ENCODE measurements around the gene SLC12A8.

The SLC12A8 gene

DNA sequence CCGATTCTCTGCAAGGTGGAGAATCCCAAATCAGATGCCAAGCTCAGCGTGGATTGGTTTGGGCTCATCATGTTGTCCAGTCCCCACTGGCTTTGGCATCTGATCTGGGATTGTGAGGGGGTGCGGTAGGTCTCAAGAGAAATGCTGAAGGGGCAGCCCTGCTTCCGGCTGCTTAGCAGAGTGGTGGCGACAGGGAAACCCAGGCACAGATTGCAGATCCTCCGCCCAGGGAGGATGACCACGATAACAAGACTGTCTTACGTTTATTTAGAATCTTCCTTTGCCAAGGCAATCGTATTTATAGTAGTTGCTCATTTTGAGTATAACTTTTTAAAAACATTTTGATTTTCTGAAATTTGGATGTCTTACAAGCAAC is 61.1 kb downstream of the SLC12A8 start:
- no peak for DNase-seq

DNA sequence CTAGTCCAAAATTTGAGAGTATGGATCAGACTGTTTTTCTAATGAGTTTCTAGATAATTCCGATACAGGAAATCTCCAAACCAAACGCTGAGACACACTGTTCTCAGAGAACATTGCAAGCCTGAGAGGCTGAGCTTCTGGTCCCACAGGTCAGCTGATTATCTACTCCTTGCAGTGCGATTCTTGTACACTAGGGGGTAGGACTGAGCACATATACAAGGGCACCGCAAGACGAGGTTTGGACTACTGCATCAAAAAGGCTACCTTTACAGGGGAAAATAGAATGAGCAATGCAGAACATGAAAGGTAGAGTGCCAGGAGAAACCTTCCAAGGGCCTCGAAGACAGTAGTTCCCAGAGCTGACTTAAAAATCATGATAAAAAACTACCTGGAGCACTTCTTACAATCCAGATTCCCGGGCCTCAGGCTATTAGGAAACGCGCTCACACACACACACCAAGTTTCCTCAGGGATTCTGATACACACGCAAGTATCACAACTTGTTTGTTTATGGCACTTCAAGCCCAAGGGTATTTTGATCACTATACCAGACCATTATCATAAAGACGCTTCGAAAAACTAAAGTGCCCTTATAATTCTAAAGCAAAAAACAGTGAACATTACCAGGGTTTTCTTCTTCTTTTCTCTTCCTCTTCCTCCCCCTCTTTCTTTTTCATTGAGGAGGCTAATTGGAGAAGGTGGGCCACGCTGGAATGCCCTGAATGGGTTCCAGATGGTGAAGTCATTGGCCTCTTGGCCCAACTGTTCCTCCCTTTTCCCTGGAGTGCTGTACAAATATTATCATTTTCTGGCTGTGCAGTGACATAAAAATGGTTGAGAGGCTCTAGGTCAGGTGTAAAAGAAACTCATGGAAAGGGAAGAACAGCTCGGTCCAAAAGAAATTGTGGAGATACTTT is 61.8 kb downstream of the SLC12A8 start:
- no peak for DNase-seq

DNA sequence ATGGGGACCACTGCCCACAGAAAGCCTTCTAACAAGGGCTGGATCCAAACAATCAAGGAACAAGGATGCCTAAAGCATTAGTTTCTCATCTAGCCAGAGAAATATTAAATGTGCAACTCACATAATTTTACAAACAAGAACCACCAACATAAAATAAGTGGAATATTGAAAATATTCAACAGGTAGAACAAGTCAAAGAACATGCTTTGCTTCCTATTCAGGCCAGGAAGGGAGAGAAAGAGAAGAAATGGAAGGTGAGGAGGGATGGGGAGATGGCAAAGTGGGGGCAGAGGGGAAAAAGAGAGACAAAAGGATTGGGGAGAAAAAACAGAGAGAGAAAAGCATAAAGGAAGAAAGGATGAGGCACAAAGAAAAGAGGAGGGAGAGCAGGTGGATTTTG is 63.1 kb downstream of the SLC12A8 start:
- no peak for DNase-seq

DNA sequence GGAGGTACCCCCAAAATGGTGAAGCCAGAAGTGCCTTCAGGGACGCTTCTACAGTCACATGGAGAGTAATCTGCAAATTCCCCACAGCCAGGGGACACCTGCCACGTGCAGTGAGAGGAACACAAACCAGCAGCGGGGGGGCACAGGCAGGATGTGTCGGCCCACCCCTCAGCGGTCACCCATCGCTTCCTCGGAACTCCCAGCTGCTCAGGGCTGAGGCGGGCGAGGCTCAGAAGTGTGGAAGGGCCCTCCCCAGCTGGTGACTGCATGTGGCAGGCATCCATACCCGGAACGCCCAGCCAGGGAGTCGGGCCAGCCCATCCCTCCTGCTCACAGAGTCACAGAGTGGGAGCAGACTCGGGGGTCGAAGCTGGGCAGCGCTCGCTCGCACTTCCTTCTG is 63.7 kb downstream of the SLC12A8 start:
- DNase-seq, result peak; percentile 78

DNA sequence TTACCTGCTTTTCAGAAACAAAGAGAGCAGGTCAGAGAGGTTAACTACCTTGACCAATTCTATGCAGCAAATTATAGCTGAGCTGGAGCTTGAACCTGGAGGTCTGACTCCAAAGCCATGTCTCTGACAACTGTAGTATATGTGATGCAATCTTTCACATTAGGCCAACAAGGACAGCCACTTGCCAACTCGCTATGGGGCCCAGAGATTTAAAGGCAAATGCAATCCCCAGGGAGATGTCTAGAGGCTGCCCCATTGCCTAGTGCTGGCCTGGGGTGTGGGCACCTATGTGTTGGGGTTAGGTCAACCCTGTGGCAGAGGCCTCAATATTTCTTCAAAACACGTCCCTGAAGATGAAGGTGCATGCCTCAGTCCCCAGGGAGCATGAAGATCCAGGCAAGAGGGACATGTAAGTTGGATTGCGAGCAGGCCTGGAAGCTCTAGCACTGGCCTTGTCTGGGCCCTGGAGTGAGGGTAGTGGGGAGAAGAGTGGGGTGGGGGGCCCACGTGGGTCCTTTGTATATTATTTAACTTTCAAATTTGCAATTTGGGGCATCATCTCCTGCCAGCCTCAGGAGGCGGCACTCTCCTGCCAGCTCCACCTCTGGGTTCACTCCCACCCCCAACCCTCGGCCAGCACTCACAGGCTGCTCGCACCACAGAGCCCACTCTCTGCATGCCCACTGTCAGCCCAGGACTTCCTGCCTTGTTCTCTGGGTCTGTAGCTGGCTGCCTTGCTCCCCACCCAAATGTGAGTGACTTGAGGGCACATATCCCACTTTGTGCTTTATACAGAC is 64.3 kb downstream of the SLC12A8 start:
- DNase-seq, result no peak

DNA sequence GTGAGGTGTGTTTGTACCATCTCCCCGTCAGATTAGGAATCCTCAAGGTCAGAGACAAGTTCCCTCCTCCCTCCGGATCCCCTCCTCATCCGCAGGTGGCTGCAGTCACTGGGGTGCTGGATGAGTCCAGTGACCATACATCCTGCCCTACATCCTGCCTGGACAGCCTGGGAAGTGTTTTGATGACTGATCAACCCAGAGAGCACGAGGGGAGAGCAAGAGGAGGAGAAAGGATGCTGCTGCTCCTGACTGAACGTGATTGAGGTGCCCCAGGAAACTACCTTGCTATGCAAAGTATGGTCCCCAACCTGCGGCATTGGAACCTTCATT is 65.1 kb downstream of the SLC12A8 start:
- no peak for DNase-seq

DNA sequence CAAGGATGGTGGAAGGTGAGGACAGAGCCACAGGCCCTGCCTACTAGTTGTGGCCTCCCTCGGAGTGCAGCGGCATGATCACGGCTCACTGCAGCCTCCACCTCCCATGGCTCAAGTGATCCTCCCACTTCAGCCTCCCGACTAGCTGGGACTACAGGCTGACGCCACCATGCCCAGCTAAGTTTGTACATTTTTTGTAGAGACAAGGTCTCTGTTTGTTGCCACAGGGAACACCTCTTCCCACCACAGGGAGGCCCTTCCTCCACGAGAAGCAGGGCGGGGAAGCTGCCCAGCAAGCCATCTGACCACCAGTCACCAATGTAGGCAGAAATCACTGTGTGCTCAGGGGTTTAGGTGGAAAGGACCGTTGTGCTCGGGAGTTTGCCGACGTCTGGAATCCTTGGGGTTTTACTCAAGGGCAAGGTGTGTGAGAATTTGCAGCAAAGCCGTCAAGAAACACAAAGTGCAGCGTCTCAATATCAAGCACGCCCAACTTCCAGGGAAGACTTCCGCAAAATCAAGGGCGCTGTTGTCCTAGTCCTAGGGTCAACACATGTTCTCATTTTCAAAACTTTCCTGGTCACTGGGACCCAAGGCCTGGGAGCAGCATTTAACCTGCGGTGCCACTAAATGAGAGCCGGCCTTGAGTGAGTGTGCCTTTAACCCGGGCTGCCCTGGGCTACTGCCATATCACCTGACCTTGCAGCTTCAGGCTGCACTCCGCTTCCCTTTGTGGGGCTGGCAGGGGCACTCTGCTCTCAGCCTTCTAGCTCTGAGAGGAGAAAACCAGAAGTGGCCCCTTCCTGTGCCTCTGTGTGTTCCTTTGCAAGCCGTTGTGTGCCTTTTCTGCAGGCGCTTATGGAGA is 65.7 kb downstream of the SLC12A8 start:
- no peak for DNase-seq

DNA sequence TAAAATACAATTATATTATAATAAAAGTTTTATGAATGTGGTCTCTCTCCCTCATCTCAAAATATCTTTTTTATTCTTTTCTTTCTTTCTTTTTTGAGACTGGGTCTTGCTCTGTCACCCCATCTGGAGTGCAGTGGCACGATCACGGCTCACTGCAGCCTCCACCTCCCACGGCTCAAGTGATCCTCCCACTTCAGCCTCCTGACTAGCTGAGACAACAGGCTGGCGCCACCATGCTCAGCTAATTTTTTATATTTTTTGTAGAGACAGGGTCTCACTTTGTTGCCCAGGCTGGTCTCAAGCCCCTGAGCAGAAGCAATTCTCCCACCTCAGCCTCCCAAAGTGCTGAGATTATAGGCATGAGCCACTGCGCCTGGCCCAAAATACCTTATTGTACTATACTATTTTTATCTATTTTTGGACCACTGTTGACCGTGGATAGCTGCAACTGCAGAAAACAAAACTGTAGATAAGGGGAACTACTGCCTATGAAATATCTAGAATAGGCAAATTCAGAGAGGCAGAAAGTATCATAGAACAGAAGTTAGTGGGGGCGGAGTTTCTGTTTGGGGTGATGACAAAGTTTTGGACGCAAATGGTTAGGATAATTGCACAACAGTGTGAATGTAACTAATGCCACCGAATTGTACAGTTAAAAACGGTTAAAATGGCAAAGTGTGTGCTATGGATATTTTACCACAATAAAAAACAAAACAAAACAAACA is 66.6 kb downstream of the SLC12A8 start:
- no peak for DNase-seq

DNA sequence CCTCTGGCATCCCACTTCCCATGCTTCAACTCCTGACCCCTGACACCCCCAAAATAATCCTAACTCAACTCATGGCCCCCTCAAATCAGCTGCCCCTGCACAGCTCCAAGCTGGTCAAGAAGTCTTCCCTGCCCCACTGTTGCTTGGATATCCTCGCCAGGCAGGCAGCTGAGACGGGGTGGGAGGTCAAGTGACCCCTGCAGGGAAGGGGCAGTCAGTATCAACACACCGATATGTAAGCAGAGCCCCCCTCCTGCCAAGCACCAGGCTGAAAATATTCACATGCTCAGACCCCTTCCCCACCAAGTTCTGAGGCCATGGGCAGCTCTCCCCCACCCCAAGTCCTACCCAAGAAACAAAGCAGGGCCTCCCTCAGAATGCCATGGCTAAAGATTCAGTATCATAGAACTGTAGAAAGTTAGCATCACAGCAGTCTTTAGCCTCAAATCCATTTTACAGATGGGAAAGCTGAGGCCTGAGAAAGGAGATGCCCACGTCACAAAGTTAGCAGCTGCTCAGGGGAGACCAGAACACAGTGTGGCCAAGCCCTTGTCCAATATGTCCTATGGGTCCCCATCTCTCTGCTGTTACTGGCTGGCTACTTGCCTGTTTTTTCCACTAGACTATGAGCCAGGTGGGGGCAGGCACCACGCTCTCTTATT is 67.8 kb downstream of the SLC12A8 start:
- DNase-seq, result no peak

DNA sequence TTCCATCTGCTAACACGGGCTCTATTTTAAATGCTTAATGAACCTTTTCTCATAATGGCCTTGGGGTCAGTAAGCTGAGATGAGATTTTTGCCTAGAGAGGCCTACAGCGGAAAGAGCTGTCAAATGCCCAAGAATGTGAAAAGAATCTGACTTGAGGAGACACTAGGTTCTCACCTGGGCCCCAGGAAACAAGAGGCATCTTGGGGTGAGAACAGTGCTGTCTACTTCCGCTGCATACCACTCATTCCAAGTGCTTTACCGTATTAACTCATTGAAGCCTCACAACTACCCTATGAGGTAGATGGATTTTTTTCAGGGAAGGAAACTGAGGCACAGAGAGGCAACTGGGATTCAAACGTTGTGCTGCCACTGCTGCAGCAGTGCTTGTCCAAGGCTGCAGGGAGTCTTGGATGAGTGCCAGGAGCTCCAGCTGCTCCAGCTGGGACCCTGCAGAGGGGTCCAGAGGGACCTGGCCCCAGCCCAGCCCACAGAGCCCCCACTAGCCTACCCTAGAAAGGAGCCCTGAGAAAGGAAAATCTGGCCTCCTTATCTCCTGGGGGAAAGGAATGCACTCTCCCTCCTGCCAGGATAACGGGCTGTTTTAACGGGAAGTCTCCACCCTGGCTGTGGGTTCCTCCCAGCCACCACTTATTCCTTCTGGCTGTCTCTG is 68.4 kb downstream of the SLC12A8 start:
- no peak for DNase-seq

DNA sequence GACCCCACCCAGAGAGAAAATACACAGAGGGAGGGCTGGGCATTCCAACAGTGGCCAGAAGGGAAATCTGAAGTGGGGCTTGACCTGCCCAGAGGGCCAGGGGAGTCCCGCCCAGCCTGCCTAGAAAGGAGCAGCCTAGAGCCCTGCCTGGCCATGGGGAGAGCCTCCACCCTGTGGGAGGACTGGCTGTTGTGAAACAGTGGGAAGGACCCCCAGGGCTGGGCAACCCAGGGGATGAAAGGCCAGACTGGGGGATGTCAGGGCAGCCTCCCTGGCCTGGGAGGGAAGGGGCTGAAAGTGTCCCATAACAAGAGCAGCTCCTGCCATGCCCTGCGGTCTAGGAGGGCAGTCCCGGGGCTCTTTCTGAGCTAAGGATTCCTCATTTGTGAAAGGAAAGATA is 69.0 kb downstream of the SLC12A8 start:
- DNase-seq, result no peak

DNA sequence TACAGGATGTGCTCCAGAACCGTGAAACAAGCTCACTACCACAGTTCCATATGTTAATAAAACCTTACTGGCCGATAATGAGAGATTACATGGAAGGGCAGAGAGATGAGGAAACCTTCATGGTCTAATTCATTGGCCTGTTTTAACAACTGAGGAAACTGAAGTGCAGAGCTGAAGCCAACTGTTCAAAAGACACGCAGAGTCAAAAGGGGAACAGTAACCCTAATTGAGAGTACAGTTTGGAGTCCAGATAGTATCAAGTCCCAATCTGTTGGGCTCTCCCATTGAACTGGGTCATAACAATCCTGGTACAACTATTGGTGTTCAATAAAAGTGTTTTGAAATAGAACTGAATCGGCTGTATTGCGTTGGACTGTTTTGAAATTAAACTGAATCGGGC is 69.6 kb downstream of the SLC12A8 start:
- DNase-seq, result no peak

DNA sequence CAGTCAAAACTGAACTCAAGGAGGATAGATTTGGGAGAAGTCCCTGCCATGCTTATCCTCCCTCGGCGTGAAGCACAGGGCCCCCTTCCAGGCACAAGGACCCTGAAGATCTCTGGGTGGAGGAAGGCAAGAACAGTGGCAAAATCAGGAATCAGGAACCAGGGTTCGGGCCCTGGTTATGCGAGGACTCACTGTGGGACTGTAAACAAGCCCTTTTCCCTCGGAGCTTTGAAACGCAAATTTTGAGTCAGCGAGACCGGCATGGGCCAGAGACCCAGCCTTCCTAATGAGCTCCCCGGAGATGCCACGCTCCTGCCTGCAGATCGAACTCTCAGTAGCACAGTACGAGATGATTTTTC is 70.1 kb downstream of the SLC12A8 start:
- DNase-seq, result no peak

DNA sequence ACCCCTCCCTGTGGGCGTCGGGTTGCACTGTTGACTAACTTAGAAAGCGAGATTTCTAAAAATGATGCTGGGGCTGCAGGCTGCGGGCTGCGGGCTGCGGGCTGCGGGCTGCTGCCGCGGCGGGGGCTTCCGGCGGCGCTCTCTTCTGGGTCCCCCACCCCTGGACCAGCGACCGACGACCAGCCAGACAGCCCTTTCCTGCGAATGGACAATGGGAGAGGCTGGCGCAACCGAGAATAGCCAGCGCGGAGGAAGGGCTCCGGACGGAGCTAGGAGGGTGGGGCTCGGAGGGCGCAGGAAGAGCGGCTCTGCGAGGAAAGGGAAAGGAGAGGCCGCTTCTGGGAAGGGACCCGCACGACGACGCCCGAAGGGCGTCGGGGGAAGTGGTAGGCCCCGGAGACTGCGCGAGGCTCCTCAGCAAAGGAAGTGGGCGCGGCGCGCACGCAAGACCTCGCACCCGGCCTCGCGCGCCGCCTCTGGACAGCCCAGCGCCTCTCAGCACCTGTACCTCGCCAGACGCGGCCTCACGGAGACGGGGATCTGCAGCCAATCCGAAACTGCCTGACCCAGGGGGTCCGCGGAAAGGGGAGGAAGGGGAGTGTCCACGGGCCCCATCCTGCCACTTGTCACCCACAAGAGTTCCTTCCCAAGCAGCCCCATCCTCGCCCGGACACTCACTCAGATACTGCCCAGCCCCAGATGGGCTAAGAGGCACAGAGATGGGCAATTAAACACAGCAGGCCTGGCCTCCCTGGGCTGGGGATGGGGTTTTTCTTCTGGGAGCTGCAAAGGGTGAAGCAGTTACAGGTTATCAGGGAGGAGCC is 70.7 kb downstream of the SLC12A8 start:
- DNase-seq, result peak; percentile 74

DNA sequence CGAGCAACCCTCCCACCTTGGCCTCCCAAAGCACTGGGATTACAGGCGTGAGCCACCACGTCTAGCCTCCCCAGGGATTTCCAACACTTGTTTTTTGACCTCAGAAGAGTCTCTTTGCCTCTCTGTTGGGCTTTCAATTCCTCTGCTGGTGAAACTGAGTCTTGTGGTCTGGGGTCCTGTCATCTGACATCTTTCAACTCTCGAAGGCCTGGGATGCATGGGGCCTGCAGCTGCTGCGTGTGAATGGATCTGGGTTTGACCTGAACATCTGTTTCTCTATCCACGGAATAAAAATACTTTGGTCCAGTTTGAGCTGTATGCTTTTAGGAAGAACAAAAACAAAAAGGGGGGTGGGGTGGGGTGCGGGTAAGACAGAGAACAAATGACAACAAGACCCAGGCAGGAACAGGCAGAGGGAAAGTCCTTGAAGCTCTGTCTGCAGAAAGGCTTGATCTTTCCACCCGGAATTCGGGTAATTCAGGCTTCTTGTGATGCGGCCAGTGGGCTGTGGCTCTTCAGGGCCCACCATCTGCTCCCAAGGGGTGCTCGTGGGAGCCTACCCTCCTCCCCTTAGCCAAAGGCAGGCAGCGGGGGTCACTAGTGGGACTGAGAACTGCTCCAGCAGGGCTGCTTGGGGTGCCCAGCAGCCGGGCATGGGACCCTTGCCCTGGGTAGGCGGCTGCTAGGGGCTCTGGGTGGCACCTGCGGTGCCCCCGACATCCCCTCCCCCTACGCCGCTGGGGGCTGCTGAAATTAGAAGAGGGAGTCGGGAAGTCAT is 71.5 kb downstream of the SLC12A8 start:
- no peak for DNase-seq

DNA sequence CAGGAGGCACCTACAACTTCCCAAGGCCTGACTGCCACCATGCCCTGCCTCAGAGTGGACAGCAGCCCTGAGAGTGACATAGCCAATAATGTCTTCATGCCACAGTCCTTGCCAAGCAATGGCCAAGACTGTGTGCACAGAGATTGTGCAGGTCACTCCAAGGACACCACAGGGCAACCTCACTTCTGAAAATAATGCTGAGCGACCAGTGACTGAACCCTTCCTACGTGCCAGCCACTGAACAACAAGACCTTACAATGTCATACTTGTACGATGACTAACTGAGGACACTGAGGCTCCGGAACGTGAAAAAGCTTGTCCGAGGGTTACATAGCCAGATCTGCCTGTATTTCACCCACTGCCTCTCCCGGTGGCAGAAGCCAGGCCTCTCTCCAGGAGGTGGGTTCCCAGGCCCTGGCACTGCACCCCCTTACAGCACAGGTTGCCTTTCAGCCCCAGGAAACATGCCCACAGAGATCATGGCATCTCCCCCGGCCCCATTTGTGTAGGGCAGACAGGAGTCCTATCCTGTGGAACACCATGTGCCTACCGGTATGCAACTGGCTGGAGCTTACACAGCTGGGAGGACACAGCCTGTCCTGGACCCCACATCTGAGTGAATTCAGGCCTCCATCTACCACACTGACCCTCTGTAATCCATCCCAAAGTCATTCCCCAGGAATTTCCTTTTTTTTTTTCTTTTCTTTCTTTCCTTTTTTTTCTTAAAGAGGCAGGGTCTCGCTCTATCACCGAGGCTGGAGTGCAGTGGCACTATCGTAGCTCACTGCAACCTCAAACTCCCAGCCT is 72.3 kb downstream of the SLC12A8 start:
- no peak for DNase-seq

DNA sequence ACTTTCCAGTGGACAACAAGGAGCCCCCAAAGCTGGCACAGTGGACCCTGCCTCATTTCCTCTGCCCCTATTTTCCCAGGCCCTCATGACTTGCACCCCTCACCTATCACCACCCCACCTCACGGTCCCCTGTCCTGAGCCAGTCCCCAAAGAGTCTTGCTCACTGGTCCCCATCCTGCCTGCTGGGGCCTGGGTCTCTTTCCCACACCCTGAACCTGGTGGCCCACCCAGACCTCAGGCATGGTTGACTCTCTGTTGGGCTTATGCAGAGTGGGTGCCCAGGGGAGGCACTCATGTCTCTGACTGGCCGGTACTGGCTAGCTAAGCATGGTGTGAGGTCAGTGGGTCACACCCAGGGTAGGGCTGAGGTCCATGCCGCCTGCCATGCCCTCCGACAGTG is 73.2 kb downstream of the SLC12A8 start:
- DNase-seq, result no peak

DNA sequence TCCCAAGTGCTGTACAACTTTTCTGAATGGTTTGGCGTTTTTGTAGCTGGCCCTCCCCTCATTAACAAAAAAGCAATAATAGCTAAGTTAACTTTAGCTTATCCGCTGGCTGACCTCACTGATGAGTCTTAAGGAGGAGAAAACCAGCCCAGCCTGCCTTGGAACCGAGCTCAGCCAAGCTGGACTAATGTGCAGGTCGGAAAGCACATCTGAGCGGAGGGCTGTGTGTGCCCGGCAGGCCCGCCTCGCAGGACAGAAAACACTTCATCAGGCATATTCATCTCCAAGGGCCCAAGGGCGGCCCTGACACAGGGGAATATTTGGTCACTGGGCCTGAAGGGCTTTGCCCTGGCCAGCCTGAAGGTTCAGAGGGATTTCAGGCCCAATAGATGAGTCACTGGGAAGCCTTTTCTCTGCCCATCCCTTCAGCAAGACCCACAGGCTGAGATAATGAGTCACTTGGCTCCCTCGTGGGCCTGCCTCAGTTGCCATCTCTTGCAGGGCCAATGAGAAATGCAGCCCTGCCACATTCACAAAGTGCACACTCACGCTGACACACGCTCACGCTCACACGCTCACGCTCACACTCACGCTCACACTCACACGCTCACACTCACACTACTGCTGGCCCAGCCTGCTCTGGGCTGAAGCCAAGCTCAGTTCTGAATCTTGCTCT is 75.1 kb downstream of the SLC12A8 start:
- no peak for DNase-seq

All from right forelimb (tissue), 1 donor.